Measurements from ENCODE around the gene HFM1.

- TF ChIP-seq, protein P1, sequence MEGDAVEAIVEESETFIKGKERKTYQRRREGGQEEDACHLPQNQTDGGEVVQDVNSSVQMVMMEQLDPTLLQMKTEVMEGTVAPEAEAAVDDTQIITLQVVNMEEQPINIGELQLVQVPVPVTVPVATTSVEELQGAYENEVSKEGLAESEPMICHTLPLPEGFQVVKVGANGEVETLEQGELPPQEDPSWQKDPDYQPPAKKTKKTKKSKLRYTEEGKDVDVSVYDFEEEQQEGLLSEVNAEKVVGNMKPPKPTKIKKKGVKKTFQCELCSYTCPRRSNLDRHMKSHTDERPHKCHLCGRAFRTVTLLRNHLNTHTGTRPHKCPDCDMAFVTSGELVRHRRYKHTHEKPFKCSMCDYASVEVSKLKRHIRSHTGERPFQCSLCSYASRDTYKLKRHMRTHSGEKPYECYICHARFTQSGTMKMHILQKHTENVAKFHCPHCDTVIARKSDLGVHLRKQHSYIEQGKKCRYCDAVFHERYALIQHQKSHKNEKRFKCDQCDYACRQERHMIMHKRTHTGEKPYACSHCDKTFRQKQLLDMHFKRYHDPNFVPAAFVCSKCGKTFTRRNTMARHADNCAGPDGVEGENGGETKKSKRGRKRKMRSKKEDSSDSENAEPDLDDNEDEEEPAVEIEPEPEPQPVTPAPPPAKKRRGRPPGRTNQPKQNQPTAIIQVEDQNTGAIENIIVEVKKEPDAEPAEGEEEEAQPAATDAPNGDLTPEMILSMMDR (IDR thresholded peaks at IDR 0.05) = no peak
- no peak for TF ChIP-seq POLR2A (IDR thresholded peaks at IDR 0.05)
Observed at GRCh38 chr1:91440847-91441246, 36.2 kb upstream of the HFM1 start.

All from body of pancreas (tissue), 4 donors.